Caki2 (cell line): Measurements from ENCODE around the gene TPRX1. TPM values are rescaled to one million over a fixed set of nuclear protein-coding genes. Genes with fewer than 3 reads are reported as not detected.
"Not testable (repeated sequence)": the region's sequence is repeated elsewhere in the genome, so short reads cannot be mapped to it uniquely, and the experiment has no call there.

ENCODE experiments used
- DNase-seq: peaks from one replicate; pipeline ENCODE4 v3.0.0-alpha.2; 2015; ENCODE audit warnings: low read depth
- in situ Hi-C: cut with HindIII; loops from 2 replicates; pipeline ENCODE4 v1.10.0; 2016; ENCODE audit warnings: low sequenced_read_pairs, low pct_unique_long_range_greater_than_20kb, mixed read lengths
- total RNA-seq: library from RNA; depleted of rRNA; stranded (reverse); fragments of >200 nt; shearing (Covaris generic); gene quantifications from 2 replicates; pipeline ENCODE4 v1.2.3, GENCODE V29; 2014; ENCODE audit warnings: low replicate concordance

The TPRX1 gene
- total RNA-seq, 1 experiment from 2014 or later: not detected

DNA sequence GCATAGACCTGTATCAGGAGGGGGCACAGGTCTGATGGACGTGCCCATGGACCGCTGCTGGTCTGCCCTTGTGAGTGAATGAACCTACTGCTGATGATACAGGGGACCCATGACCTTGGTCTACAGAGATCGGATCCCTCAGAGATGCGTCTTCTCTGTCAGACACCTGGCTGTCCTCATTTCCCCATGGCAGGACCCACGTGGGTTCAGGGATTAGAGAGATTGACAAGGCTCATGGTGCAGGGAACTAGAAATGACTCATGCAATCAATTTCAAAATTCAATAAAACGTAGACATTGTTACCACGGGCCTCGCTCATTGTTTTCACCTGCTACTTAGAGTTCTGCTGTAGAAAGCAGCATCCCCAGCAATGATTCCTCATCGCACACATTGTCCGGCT, 962 bp upstream of the TPRX1 start:
- no peak for DNase-seq
- in situ Hi-C loops: no loop called here

DNA sequence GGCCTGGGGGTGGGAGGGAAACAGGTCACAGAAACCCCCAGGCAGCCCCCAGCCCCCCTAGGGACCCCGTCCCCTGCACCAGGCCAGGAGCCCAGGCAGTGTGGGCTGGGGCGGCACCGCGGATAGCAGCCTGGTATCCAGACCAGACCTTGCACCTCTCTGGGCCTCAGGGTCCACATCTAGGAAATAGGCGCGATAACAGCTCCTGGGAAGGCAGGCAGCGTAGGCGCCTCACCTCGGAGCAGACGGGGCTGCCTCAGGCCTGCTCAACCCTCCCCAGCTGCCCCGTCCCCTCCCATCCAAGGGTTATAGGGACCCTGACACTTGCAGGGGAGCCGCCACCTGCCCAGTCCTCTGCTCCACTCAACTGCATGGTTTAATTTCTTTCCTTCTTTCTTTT, 680 bp downstream of the TPRX1 start:
- in situ Hi-C loops, DNase-seq: not testable (repeated sequence)

DNA sequence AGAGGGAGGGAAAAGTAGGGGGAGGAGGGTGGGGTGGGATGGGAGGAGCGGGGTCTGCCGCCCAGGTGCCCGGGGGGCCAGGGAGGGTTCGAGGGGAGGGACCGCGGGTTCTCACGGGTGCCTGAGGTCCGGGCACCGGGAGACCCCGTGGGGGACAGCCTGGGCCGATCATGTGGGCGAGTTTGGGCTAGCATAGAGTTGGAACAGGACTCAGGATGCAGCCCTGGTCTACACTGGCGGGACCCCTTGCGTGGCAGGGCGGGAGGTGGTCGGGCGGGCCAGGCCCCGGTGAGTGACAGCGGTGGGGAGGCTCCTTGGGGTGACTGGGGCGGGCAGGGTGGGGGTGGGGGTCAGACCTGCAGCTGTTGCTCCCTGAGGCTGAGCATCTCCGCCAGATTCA, 1.2 kb downstream of the TPRX1 start:
- in situ Hi-C loops, DNase-seq: not testable (repeated sequence)

- no peak for DNase-seq
- in situ Hi-C loops: no loop called here
Measured at GRCh38 chr19:47802521-47803043, 1.8 kb downstream of the TPRX1 start.

- in situ Hi-C loops: no loop called here
- DNase-seq: no peak
Measured at GRCh38 chr19:47801270-47801669, 3.1 kb downstream of the TPRX1 start.

GRCh38 chr19:47798904-47799266, 5.5 kb downstream of the TPRX1 start:
- in situ Hi-C loops: no loop called here
- no peak for DNase-seq

- in situ Hi-C loops: no loop called here
Measured at GRCh38 chr19:47797996-47798903, 6.1 kb downstream of the TPRX1 start.

GRCh38 chr19:47796785-47797184, 7.6 kb downstream of the TPRX1 start:
- no peak for DNase-seq
- in situ Hi-C loops: no loop called here

More at GRCh38 chr19:47797996-47798903, 6.1 kb downstream of the TPRX1 start:
- no peak for DNase-seq

DNA sequence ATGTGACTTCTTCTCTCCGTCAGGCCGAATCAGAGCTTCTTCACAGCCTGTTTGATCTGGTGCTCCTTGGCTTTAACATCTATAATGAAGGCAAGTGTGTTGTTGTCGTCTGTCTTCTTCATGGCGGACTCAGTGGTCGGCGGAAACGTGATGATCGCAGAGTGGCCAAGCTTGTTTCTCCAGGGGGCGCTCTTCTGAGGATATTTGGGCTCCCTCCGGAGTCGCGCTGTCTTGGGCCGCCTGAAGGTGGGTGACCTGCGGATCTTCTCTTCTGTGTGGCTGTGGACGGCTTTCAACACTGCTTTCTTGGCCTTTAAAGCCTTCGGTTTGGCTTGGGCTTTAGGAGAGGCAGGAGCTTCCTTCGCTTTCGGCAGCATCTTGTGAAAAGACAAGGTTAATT, 9.8 kb downstream of the TPRX1 start:
- no peak for DNase-seq
- in situ Hi-C loops: no loop called here

DNA sequence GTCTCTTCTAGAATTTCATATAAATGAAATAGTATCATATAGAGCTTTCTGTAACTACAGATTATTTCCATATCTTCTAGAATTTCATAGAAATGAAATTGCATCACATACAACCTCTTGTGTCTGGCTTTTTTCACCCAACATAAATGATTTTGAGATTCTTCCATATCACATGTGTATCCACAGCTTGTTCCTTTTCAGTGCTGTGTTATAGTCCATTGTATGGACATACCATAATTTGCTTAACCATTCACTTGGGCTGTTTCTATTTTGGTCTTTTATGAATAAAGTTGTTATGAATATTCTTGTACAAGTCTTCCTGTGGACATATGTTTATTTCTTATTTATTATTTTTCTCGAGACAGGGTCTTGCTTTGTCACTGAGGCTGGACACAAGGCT, 11.7 kb downstream of the TPRX1 start:
- DNase-seq: no peak
- in situ Hi-C loops: no loop called here

- DNase-seq: peak; percentile 45
- in situ Hi-C loops: no loop called here
Measured at GRCh38 chr19:47790398-47790814, 13.9 kb downstream of the TPRX1 start.

GRCh38 chr19:47789811-47790210, 14.5 kb downstream of the TPRX1 start:
- DNase-seq, in situ Hi-C loops: not testable (repeated sequence)

DNA sequence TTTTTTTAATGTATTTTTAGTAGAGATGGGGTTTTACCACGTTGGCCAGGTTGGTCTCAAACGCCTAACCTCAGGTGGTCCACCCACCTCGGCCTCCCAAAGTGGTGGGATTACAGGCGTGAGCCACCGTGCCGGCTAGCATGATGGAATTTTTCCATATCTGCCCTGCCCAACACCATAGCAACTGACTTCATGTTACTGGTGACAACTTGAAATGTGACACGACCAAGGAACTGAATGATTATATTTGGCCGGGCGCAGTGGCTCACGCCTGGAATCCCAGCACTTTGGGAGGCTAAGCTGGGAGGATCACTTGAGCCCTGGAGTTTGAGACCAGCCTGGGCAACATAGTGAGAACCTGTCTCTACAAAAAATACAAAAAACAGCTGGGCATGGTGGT, 17.0 kb downstream of the TPRX1 start:
- in situ Hi-C loops, DNase-seq: not testable (repeated sequence)

- in situ Hi-C loops: no loop called here
- DNase-seq: no peak
Measured at GRCh38 chr19:47786566-47786965, 17.8 kb downstream of the TPRX1 start.

DNA sequence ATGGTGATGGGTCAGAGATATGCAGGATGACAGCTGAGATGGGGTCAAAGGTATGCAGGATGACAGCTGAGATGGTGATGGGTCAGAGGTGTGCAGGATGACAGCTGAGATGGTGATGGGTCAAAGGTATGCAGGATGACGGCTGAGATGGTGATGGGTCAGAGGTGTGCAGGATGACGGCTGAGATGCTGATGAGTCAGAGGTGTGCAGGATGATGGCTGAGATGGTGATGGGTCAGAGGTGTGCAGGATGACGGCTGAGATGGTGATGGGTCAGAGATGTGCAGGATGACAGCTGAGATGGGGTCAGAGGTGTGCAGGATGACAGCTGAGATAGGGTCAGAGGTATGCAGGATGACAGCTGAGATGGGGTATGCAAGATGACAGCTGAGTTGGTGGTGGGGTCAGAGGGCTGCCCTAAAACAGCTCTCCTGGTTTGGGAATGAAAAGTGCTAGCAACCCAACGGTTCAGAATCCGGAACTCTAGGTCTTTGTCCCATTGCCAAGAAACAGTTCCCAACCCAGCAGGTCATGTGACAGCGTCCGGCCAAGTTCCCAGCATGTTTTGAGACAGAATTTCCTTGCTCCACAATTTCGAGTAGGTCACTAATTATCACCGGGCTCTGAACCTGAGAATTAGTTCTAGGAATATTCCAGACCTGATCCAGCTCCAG, 22.6 kb downstream of the TPRX1 start:
- in situ Hi-C loops: no loop called here

GRCh38 chr19:47780215-47780551, 24.2 kb downstream of the TPRX1 start:
- in situ Hi-C loops: no loop called here
- no peak for DNase-seq

More for the DNA sequence above, 22.6 kb downstream of the TPRX1 start:
- no peak for DNase-seq

DNA sequence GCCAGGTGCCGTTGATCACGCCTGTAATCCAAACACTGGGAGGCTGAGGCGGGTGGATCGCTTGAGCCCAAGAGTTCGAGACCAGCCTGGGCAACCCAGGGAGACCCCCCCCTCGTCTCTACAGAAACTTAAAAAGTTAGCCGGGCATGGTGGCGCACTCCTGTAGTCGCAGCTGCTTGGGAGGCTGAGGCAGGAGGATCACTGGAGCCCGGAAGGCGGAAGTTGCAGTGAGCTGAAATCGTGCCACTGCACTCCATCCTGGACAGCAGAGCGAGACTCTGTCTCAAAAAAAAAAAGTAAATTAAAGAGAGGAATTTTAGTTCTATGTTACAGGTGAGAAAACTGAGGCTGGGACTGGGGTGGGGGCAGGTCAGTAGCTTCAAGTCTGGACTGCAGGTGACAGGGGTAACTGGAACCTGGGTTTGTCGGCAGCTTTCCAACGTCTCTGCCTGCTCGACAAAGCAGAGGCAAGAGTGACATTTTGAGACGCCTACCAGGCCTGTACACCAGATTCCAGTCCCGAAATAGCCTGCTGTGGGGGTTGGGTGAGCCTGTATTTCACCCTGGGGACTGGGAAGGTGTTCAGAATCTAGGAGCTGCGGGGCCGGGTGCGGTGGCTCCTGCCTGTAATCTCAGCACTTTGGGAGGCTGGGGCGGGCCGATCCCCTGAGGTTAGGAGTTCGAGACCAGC, 24.7 kb downstream of the TPRX1 start:
- in situ Hi-C loops: no loop called here
- no peak for DNase-seq

- DNase-seq: no peak
- in situ Hi-C loops: no loop called here
Measured at GRCh38 chr19:47778954-47779351, 25.4 kb downstream of the TPRX1 start.
